Lung (tissue), 12 donors: ENCODE results near the gene NOTCH2. TPM values are rescaled to one million over a fixed set of nuclear protein-coding genes. Genes with fewer than 3 reads are reported as not detected.

ENCODE experiments used
- ATAC-seq: fragments of 200-7000 bp; cut with Tn5 transposase; one replicate; pipeline ENCODE4 v1.9.1; 2020; ENCODE audit warnings: moderate number of reproducible peaks; ENCODE audit not compliant: insufficient read depth, low FRiP score
- DNase-seq, 3 donors: peaks; one replicate each; pipeline ENCODE4 v3.0.0-alpha.2; 2013 to 2017
- H3K27ac ChIP-seq, 2 donors: one replicate each; pipeline ENCODE4 v1.5.1; 2013; ENCODE audit warnings: mild to moderate bottlenecking in 2 of 2, moderate library complexity in 2 of 2, control low read depth in 1 of 2, inconsistent platforms in 1 of 2, low read depth in 1 of 2, low read length in 1 of 2
- H3K27me3 ChIP-seq, 3 donors: one replicate each; pipeline ENCODE4 v1.5.1; 2013; ENCODE audit warnings: low read length in 2 of 3; ENCODE audit not compliant: control insufficient read depth in 3 of 3, insufficient read depth in 3 of 3
- H3K36me3 ChIP-seq, 4 donors: one replicate each; pipeline ENCODE4 v1.5.1; 2013; ENCODE audit warnings: low read length in 4 of 4, mild to moderate bottlenecking in 1 of 4, moderate library complexity in 1 of 4; ENCODE audit not compliant: control insufficient read depth in 4 of 4, insufficient read depth in 4 of 4
- H3K4me1 ChIP-seq, 5 donors: one replicate each; pipeline ENCODE4 v1.5.1; 2013; ENCODE audit warnings: low read length in 5 of 5, mild to moderate bottlenecking in 2 of 5, moderate library complexity in 1 of 5; ENCODE audit not compliant: control insufficient read depth in 5 of 5, insufficient read depth in 5 of 5
- H3K4me3 ChIP-seq: one replicate; pipeline ENCODE4 v1.5.1; 2013; ENCODE audit warnings: mild to moderate bottlenecking, control low read depth, moderate library complexity
- H3K9ac ChIP-seq, 2 donors: one replicate each; pipeline ENCODE4 v1.5.1; 2013; ENCODE audit warnings: low read length in 2 of 2, control low read depth in 1 of 2; ENCODE audit not compliant: insufficient read depth in 1 of 2
- H3K9me3 ChIP-seq, 4 donors: one replicate each; pipeline ENCODE4 v1.5.1; 2013; ENCODE audit warnings: low read length in 3 of 4, mild to moderate bottlenecking in 1 of 4, moderate library complexity in 1 of 4; ENCODE audit not compliant: control insufficient read depth in 4 of 4, insufficient read depth in 3 of 4
- WGBS, 2 donors: extraction: QIAGEN DNeasy Blood & Tissue Kit; methylation state at CpG; one replicate each; pipeline ENCODE4 v1.1.7; 2013; 5-methylcytosine and 5-hydroxymethylcytosine counted together
- polyA plus RNA-seq, 2 donors: library from polyadenylated mRNA; stranded (reverse); fragments of 200-250 nt; gene quantifications; one replicate each; pipeline ENCODE4 v1.2.1, GENCODE V29; 2013
- total RNA-seq, 2 donors: library from RNA; depleted of rRNA in 1 of 2; stranded (reverse); fragments of >200 nt in 1 of 2; gene quantifications; one replicate each; pipeline ENCODE4 v1.2.1, GENCODE V29; 2014 to 2021
- TF ChIP-seq, protein P1 (sequence below): IDR thresholded peaks from 2 replicates; pipeline ENCODE4 v1.5.1; 2012; ENCODE audit warnings: mild to moderate bottlenecking; ENCODE audit errors: control extremely low read depth, extremely low read depth
- donor health status: control.
- donor health status: control.
- donor health status: Bipolar disorder and iron deficiency.
- donor health status: healthy.
- donor health status: DM: yes; HTN: yes; CAD: no.

The NOTCH2 gene
- total and polyA plus RNA-seq, 4 donors, result 6.8 to 179 (median 80.3) TPM

DNA sequence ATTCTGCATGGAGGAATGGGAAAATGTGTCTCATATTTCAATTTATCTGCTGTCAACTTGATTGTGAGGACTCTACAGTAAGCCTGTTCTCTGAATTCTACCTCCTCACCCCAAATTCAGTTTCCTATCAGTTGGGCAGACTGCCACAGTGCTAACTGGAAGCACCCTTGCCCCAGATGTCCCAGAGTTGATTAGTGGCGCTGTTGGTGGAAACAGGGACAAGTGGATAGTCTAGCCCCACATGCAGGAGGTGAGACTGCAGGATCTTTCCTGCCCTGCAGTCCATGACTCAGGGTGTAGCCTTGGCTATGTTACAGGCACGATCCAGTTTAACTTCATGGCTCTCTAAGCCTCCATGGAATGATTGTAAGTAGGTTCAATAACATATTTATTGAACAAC, 195.3 kb downstream of the NOTCH2 start:
- ATAC-seq, result no peak
- H3K4me1 ChIP-seq, result peaks cover 0 to 4% (median 0%) of the 10 kb centered on the region in 5 donors
- H3K27ac ChIP-seq, result no peak overlapping the region
- no peaks in the 10 kb centered on the region for H3K9me3 ChIP-seq
- no peaks in the 10 kb centered on the region for H3K36me3 ChIP-seq
- no peak overlapping the region for H3K9ac ChIP-seq
- DNase-seq, result no peak
- H3K4me3 ChIP-seq, result no peak overlapping the region
- TF ChIP-seq, protein P1, sequence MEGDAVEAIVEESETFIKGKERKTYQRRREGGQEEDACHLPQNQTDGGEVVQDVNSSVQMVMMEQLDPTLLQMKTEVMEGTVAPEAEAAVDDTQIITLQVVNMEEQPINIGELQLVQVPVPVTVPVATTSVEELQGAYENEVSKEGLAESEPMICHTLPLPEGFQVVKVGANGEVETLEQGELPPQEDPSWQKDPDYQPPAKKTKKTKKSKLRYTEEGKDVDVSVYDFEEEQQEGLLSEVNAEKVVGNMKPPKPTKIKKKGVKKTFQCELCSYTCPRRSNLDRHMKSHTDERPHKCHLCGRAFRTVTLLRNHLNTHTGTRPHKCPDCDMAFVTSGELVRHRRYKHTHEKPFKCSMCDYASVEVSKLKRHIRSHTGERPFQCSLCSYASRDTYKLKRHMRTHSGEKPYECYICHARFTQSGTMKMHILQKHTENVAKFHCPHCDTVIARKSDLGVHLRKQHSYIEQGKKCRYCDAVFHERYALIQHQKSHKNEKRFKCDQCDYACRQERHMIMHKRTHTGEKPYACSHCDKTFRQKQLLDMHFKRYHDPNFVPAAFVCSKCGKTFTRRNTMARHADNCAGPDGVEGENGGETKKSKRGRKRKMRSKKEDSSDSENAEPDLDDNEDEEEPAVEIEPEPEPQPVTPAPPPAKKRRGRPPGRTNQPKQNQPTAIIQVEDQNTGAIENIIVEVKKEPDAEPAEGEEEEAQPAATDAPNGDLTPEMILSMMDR, result no peak
- H3K27me3 ChIP-seq, result no peaks in the 10 kb centered on the region
- 79 to 95% methylated on average over 2 of the region's 2 CpGs for WGBS, 2 donors

DNA sequence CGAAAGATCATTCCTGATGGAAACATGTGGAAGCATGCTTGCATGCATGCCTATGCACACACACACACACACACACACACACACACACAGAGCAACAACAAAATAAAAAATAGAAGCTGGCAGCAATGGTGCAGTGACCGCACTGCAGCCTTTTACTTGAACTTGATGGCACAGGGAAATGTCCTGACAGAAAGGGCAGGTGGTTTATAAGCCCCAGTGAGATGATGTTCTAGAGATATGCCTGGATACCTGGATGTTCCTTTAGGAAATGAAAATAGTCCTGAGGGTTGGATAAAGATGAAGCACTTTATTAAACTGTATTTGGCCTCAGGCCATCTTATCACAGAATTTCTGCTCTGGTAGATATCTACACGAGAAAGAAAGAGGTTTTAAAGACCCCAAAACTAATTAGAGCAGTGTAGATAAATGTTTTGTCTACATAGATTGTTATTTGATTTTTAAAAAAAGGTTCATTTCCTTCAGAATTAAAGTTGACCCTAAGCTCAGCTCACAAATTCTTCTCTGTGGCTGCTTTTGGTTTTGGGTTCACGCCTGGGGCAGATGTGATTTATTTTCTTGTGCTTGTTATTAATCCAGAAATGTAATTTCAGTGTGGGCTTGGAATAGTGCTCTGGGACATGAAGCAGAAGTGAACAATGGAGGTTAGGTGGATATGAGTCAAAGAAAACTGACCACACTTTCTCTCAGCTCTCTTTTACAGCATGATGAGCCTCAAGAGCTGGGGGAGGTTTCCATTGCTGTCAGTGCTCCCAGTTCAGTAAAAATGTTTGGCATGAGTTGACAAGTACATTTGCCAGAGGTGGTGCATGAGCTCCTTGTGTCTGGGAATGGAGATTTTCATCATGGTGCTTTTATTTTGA, 196.1 kb downstream of the NOTCH2 start:
- ATAC-seq, result peak; percentile 58
- TF ChIP-seq, protein P1, result no peak
- Histone ChIP-seq H3K27me3 (no peaks in the 10 kb centered on the region), H3K4me3 (no peak overlapping the region), H3K9me3 (no peaks in the 10 kb centered on the region), H3K27ac (no peak overlapping the region), H3K36me3 (no peaks in the 10 kb centered on the region), H3K9ac (no peak overlapping the region), H3K4me1 (peaks cover 0 to 4% (median 0%) of the 10 kb centered on the region in 5 donors)
- 75 to 85% methylated on average over 4 of the region's 4 CpGs for WGBS, 2 donors
- peak in 2 of 3 donors; percentile 44 to 48 for DNase-seq

DNA sequence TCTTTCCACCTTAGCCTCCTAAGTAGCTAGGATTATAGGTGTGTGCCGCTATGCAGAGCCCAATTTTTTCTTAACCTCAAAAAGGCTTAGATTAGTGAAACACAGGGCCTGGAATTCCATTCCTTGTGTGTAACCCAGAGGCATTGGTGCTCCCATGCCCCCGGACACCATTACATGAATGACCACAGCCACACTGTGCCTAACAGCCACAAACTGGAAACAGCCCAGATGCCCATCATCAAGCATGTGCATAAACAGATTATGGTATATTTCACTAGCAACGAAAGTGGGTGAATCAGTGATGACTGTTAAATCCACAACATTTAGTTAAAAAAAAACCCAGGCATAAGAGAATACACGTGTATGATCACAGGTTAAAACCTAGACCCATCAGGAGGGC, 197.6 kb downstream of the NOTCH2 start:
- ATAC-seq (no peak), DNase-seq (no peak)
- Histone ChIP-seq H3K27me3 (no peaks in the 10 kb centered on the region), H3K9me3 (no peaks in the 10 kb centered on the region), H3K4me1 (peaks cover 0 to 4% (median 0%) of the 10 kb centered on the region in 5 donors), H3K4me3 (no peak overlapping the region), H3K9ac (no peak overlapping the region), H3K36me3 (no peaks in the 10 kb centered on the region), H3K27ac (no peak overlapping the region)
- TF ChIP-seq, protein P1, result no peak
- 88 to 94% methylated on average over 4 of the region's 4 CpGs for WGBS, 2 donors
